NCI-H446 (cell line): ENCODE measurements around the gene ITIH2.
"Not testable (repeated sequence)": the region's sequence is repeated elsewhere in the genome, so short reads cannot be mapped to it uniquely, and the experiment has no call there.

Experiments
- DNase-seq, 2 experiments: peaks; one replicate each; lab custom pipeline; 2025; lab: John Stamatoyannopoulos, UW

Gene ITIH2, protein sequence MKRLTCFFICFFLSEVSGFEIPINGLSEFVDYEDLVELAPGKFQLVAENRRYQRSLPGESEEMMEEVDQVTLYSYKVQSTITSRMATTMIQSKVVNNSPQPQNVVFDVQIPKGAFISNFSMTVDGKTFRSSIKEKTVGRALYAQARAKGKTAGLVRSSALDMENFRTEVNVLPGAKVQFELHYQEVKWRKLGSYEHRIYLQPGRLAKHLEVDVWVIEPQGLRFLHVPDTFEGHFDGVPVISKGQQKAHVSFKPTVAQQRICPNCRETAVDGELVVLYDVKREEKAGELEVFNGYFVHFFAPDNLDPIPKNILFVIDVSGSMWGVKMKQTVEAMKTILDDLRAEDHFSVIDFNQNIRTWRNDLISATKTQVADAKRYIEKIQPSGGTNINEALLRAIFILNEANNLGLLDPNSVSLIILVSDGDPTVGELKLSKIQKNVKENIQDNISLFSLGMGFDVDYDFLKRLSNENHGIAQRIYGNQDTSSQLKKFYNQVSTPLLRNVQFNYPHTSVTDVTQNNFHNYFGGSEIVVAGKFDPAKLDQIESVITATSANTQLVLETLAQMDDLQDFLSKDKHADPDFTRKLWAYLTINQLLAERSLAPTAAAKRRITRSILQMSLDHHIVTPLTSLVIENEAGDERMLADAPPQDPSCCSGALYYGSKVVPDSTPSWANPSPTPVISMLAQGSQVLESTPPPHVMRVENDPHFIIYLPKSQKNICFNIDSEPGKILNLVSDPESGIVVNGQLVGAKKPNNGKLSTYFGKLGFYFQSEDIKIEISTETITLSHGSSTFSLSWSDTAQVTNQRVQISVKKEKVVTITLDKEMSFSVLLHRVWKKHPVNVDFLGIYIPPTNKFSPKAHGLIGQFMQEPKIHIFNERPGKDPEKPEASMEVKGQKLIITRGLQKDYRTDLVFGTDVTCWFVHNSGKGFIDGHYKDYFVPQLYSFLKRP

DNA sequence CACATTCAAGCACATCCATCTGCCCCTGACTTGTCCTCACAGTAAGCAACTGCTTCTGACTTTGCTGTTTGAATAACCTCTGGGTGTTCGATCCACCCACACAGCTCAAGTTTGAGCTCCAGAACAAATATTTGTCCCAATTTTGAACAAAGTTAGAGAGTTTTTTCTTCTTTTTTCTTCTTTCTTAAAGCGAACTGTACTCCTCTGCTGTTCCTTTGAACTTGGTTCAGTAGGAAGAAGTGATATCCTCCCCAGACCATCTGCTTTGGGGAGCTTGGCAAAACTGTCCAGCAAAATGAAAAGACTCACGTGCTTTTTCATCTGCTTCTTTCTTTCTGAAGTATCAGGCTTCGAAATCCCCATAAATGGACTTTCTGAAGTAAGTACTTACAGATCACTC is at the start of gene ITIH2:
Gene ITIH2 (plus strand): TSS at position 177 of the 400 bp plus-strand sequence. CDS start 119 bp downstream, at position 296.
- no peak for DNase-seq

DNA sequence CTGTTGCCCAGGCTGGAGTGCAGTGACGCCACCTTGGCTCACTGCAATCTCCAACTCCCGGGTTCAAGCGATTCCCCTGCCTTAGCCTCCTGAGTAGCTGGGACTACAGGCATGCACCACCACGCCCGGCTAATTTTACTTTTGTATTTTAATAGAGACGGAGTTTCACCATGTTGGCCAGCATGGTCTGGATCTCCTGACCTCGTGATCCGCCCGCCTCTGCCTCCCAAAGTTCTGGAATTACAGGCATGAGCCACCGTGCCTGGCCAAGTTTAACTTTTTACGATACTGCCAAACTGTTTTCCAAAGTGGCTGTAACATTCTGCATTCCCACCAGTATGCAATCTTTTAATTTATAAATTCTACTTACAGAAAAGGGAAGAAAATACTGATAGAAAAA is 46.0 kb upstream of the ITIH2 start:
- not testable (repeated sequence) for DNase-seq

DNA sequence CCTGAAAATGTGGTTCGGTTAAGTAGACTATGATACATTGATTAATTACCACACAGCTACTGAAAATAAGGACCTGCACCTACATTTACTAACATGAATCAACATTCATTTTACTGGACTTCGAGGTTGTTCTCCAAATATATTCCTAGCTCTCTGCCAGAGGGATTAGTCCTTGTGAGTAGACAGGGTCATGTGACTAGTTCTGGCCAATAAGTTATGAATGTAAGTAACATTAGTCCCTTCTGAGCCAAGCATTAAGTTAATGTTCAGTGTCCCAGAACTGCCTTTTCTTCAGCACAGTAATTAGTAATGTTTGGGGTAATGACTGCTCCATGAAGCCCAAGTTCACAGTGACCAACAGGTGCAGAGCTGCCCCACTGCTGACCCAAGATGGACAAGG is 45.6 kb upstream of the ITIH2 start:
- DNase-seq, result no peak

DNA sequence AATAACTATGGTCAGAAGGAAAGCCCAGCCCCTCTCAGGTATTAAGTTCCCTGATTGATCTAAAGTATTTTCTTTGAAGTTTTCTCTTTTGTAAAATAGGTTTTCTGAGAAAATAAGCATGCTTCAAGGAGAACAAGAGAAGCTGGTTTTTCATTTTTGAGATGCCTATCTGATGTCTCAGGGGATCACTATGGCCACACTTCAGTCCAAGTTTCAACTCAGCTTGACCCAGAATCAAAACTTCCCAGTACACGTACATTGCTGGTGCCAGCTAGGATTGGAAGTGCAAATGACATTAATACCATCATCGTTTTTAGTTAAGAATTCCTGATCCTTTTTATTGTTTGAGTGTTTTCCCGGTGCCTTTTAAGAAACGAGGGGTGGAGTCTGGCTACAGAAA is 43.6 kb upstream of the ITIH2 start:
- no peak for DNase-seq

DNA sequence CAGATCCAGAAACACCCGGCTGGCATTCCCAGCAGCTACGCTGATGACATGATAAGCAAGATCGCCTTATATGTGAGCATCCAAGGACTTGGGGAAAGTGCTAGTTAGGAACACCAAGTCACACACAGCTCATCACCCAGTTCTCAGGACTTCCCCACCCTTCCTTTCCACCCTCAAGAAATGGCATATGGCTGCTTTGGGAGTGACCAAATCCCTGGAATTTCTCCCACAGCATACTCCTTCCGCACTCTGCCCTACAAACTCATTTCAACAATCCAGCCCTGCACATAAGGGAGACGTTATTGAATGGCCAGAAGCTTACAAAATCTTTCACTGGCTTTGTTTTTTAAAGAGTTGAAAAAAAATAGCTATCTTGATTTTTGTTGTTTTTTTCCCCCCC is 40.6 kb upstream of the ITIH2 start:
- DNase-seq, result no peak

DNA sequence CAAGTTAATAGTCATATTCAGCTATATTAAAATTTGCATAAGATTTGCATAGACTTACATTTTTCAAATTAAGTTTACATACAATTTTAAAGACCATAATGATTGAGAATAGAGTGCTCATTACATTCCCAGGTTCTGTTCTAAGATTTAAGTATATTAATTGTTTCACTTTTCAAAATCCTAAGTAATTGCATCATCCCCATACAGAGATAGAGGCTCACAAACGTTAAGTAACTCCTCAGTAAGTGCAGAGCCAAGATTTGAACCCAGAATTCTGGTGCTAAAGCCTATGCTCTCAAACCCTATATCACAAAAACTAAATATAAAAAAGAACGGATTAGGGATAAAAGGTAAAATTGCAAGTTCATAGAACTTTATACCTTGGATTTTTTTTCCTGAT is 38.4 kb upstream of the ITIH2 start:
- DNase-seq, result no peak

DNA sequence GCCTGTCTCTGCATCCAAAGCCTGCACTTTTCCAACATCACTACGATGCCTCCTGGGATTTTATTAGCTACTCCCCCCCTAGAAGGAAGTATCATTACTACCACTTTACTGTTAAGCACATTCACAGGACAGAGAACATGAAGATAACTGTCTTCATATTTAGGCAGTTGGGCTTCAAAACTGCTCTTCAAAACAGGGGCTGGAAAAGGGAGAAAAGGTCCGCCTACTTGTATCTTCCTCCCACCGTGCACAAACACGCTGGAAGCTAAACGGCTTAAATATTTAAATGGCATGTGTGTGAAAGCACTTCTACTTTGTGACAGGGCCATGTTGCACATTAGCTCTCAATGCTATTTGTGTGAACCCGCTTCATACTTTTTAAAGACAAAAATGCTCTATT is 37.3 kb upstream of the ITIH2 start:
- no peak for DNase-seq

DNA sequence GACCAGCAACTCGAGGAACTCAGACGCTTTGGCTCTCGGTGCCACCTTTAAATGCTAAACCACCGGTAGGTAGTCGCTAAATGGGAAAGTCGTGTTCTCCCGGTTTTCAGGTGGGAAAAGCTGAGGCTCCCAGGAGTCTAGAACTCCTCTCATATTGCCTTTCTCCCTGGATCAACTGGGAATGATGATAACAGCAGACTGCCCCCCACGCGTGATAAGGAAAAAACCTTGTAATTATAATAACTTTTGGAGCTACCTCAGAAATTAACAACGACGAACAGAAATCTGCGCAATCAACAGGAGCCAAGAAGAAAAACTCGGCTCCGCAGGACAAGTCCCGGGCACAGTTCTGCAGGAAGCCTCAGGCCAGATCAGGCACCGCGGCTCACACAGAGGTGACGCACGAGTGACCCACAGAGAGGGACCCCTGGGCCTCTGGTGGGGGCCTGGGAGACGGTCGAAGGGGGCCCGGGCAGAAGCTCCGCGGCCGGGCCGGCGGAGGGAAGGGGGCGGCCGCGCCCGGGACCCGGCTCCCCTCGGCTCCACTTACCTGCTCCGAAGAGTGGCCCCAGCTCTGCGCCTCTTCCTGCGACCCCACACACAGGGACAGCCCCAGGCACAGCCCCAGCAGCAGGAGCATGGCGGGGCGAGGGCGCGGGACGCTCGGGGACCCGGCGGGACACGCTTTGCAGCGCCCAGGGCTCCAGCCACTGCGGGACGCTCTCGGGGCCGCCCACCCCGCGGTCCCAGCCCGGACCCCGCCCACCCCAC is 36.7 kb upstream of the ITIH2 start, which contains the start of gene ITIH5:
Gene ITIH5 (minus strand): TSS at position 714 of the 771 bp plus-strand sequence. CDS start 74 bp downstream, at position 640.
- no peak for DNase-seq

DNA sequence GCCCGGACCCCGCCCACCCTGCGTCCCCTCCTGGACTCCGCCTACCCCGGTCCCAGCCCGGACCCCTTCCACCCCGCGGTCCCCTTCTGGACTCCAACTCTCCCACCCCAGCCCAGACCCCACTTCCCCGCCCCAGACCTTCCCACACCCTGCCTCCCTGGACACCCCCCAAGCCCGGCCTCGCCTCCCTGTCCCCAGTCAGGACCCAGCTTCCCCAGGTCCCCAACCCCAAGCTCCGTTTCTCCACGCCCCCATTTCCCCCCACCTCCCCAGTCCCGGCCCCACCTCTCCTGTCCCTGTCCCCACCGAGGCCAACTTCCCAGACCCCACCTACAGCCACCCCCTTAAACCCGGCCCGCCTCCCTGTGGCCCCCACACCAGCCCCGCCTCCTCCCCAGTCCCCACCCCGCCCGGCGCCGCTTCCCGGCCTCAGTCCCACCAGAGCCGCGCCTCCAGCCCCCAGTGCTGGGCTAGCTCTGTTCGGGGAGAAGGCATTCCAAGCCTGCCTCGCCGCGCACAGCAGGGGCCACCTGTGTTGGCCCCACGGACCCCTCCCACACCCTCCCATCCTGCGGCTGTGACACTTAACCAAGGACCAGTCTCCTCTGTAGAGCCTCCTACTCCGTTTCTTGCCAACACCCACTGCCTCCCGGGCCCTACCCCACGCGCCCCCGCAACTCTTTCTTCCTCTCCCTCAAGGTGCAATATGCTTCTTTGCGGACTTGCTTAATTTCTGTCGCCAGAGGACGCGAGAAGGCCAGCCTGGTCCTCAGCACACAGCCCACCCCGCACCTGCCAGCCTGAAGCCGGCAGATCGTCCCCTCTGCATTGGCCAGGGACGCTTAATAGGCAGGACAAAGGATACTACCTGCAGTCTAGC is 35.6 kb upstream of the ITIH2 start:
- DNase-seq, result no peak

DNA sequence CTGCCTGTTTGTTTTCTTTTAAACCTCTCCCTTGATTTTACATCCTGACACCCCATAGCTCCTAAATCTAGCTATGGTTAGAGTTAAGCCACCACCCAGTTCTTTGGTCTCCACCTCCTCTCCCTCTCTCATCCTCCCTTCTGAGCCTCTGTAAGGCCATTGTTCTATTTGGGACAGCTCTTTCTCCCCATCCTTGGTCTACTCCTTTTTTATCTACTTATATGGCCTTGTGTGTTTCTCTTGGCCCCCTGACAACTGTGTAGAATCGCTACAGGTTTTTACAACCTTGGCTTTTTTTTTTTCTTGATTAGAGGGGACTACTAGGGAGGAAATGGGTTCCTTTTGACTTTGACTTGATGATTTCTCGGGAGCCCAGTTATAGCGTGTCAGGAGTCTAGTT is 33.0 kb upstream of the ITIH2 start:
- DNase-seq, result no peak

DNA sequence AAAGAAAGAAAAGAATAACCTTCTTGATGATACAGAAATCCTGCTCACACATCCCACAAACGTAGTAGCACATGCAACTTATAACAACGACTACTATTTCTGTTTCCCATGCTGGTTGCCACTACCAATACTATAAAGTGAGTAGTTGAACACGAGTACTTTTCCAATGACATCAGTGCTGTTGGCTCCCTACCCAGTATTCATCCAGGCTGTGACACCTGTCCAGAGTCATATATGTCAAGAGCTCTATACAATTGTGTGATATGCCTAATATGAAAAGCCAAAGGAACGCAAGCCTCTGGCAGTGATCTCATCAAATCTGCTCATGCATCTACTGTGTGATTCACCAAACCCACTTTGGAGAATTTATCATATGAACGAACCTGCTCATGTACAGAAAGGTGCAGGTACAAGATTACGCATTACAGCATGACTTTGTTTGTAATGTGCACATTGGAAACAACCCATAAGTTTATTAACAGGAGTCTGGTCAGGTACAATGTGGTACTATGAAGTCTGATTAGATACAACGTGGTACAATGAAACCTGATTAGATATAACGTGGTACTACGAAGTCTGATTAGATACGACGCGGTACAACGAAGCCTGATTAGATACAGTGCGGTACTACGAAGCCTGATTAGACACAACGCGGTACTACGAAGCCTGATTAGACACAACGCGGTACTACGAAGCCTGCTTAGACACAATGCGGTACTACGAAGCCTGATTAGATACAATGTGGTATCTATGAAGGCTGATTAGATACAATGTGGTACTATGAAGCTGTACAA is 30.6 kb upstream of the ITIH2 start:
- DNase-seq, result no peak

DNA sequence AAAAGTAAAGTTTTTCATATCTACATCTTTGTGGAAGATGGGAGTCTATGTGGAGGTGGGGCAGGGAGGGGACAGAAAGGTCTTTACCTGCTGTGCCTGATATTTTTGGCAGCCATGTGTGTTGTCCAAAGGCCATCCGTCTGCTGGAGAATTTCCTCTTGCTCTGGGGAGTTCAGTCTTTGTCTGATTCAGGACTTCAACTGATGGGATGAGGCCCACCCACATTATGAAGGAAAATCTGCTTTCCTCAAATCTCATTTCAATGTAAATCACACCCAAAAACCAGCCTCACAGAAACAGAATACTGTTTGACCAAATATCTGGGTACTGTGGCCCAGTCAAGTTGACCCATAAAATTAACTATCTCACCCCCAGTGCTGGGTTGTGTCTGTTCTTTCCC is 23.9 kb upstream of the ITIH2 start:
- DNase-seq, result no peak

DNA sequence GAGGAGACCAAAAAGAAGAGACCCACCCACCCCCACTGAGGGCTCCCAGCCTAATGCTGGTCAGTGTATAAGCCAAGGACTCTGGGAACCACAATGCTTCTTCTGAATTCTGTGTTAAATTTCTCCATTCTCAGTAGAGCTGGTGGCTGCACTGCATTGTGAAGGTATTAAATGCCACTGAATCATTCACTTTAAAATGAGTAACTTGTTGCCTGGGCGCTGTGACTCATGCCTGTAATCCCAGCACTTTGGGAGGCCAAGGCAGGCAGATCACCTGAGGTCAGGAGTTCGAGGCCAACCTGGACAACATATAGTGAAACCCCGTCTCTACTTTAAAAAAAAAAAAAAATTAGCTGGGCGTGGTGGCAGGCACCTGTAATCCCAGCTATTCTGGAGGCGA is 23.0 kb upstream of the ITIH2 start:
- not testable (repeated sequence) for DNase-seq

DNA sequence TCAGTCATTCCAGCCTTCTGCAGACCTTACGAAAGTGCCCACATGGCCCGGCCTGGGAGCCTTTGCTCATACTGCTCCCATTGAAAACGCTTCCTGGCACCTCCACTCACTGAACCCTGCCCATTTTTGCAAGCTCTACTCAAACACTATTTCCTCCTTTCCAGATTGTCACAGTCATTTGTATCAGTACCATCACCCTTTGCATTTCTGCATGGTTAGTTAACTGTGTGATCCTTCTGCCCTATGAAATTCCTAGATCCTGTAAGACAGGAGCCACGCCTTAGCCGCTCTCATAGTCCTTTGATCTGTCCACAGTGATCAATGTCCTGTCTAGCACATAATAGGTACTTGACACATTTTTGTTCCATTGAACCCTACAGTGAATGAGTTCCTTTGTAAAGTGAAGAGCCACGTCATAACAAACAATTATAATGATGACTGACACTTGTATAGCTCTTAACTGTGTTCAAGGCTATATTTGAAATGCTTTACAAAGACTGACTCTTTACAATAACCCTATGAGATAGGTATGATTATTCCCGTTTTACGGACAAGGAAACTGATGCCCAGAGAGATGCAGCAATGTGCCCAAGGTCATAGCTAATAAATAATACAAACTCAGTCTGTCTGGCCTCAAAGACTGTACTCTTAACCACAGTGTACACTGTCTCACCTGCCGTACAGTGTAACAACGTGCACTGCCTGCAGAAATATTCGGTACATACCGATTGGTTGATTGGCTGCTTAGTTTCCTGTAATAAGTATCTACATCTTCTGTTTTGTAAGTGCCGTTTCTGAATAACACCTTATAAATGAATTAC is 16.6 kb upstream of the ITIH2 start:
- no peak for DNase-seq

DNA sequence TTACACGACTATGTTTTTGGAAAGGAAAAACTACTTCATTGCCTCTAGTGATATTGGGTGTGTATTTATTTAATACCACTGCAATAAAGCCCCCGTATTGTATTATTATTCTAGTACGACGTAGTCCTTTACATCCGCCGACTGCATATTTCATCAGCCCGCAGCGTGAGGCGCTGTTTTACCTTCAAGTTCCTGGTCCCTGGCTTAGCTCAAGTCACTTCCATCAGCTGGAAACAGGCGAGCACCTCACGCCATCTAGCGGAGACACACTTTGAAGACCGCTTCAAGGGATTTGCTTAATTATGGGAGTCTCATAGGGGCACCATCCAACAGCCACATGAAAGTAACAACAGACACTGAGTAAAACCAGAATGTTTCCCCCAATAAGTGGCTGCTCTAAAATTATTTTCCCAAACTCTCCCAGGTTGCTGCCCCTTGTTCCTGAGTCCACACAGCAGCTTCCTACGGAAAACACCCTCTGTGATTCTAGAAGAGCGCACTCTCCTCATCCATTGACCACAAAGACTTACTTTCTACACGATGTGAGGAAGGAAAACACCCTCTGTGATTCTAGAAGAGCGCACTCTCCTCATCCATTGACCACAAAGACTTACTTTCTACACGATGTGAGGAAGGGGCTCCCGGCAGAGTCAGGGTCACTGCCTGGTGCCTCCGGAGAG is 15.7 kb upstream of the ITIH2 start:
- peak; percentile 68 to 78 for DNase-seq

DNA sequence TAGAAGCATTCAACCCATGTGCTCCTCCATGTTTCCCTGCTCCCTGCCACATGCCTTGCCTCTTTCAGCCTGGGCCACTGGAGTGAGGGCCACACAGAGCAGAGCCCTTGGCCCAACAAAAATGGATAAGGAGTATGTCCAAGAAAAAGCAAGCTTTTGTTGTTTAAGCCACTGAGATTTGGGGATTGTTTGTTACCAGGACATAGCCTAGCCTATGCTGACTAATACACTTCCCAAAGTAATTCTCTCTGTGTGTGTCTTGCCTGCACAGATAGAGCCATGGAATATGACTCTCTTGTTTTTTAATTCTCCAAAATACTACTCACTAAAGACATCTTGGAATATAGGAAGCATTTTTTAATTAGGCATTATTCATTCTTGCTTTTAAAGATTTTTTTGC is 13.5 kb upstream of the ITIH2 start:
- DNase-seq, result no peak

DNA sequence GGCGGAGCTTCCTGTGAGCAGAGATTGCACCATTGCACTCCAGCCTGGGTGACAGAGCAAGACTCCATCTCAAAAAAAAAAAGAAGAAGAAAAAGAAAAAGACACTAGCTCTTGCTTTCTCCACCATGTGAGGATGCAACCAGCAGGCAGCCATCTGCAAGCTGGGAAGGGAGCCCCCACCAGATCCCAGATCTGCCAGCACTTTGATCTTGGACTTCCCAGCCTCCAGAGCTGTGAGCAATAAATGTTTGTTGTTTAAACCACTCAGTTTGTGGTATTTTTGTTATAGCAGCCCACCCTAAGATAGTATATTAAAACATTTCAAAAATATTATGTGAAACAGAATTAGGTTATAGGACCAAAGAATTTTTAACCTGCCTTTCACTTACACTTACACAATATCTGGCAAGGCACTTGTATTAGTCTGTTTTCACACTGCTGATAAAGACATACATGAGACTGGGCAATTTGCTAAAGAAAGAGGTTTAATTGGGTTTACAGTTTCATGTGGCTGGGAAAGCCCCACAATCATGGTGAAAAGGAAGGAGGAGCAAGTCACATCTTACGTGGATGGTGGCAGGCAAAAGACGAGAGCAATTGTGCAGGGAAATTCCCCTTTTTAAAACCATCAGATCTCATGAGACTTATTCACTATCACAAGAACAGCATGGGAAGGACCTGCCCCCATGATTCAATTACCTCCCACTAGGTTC is 12.1 kb upstream of the ITIH2 start:
- DNase-seq, result not testable (repeated sequence)

DNA sequence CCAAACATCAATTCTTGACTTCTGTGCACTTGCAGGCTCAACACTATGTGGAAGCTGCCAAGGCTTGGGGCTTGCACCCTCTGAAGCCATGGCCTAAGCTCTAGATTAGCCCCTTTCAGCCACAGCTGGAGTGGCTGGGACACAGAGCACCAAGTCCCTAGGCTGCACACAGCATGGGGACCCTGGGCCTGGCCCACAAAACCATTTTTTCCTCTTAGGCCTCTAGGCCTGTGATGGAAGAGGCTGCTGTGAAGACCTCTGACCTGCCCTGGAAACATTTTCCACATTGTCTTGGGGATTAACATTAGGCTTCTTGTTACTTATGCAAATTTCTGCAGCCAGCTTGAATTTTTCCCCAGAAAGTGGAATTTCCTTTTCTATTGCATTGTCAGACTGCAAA is 10.7 kb upstream of the ITIH2 start:
- not testable (repeated sequence) for DNase-seq
